GM15510 (cell line): ENCODE results near the gene STAT5B.

ENCODE experiments used
- POLR2A ChIP-seq: IDR thresholded peaks from 3 replicates; pipeline ENCODE4 v1.6.1; 2011; ENCODE audit warnings: borderline replicate concordance; ENCODE audit not compliant: insufficient read length; ENCODE audit errors: extremely low read depth

The STAT5B gene

DNA sequence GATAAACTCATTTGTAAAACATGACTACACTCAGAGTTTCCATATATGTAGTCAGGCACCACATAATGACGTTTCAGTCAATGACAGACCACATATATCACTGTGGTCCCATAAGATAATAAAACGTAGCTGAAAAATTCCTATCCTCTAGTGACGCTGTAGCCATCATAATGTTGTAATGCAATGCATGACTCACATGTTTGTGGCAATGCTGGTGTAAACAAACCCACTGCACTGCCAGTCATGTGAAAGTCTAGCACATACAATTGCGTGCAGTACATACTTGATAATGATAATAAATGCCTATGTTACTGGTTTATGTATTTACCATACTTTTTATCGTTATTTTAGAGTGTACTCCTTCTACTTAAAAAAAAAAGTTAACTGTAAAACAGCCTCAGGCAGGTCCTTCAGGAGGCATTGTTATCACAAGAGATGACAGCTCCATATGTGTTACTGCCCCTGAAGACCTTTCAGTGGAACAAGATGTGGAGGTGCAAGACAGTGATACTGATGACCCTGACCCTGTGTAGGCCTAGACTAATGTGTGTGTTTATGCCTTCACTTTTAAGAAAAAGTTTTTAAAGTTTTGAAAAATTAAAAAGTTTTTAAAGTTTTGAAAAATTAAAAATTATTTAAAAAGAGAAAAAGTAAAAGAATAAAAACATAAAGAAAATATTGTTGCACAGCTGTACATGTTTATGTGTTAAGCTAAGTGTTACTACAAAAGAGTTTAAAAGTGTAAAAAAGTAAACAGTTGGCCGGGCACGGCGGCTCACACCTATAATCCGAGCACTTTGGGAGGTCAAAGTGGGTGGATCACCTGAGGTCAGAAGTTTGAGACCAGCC is 9.0 kb downstream of the STAT5B start:
- TF ChIP-seq POLR2A: no peak

DNA sequence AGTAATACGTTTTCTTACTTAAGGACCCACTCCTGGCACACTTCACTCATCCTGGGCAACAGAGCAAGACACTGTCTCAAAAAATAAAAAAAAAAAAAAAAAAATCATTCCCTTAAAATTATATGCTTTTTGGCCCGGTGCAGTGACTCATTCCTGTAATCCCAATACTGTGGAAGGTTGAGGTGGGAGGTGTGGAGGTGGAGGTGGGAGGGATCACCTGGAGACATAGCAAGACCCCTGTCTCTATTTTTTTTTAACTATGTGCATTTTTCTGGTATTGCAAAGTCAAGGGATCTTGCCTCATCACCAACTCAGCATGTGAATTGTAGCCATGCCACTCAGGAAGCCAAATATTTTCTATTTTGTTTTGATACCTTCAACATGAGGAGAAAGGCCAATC is 9.7 kb downstream of the STAT5B start:
- no peak for TF ChIP-seq POLR2A

DNA sequence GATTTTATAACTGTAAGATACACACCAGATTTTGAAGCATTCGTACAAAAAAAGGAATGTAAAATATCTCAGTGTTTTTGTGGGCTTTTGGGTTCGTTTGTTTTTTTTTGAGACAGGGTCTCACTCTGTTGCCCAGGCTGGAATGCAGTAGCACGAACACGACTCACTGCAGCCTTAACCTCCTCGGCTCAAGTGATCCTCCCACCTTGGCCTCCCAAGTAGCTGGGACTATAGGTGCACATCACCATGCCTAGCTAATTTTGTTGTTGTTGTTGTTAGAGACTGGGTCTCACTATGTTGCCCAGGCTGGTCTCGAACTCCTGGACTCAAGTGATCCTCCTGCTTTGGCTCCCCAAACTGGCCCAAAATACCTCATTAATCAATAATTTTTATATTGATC is 15.9 kb downstream of the STAT5B start:
- no peak for TF ChIP-seq POLR2A

DNA sequence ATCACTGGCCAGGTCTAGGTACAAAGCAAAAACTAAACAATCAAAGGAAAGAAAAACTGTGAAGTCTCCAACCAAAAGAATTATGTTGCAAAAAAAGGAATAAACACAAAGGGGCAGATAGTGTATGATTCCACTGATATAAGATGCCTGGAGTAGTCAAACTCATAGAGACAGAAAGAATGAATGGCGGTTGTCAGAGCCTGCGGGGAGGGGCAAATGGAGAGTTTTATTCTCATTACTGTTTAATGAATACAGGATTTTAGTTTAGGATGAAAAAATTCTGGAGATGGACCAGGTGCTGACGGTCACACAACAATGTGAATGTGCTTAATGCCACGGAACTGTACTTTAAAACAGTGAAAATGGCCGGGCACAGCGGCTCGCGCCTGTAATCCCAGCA is 20.7 kb downstream of the STAT5B start:
- no peak for TF ChIP-seq POLR2A

DNA sequence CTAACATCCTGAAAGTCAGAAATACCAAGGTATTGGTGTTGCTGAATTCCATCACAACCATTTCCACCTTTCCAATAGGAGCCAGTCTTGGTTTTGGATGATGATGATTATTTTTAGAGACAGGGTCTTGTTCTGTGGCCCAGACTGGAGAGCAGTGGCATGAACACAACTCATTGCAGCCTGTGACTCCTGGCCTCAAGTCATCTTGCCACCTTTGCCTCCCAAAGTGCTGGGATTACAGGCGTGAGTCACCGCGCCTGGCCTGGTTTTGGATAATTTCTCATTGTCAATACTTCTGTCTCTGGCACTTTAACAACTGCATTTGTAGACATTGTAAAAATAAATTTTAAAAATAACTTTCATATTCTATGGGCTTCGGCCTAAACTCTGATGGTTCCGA is 22.6 kb downstream of the STAT5B start:
- TF ChIP-seq POLR2A: no peak

DNA sequence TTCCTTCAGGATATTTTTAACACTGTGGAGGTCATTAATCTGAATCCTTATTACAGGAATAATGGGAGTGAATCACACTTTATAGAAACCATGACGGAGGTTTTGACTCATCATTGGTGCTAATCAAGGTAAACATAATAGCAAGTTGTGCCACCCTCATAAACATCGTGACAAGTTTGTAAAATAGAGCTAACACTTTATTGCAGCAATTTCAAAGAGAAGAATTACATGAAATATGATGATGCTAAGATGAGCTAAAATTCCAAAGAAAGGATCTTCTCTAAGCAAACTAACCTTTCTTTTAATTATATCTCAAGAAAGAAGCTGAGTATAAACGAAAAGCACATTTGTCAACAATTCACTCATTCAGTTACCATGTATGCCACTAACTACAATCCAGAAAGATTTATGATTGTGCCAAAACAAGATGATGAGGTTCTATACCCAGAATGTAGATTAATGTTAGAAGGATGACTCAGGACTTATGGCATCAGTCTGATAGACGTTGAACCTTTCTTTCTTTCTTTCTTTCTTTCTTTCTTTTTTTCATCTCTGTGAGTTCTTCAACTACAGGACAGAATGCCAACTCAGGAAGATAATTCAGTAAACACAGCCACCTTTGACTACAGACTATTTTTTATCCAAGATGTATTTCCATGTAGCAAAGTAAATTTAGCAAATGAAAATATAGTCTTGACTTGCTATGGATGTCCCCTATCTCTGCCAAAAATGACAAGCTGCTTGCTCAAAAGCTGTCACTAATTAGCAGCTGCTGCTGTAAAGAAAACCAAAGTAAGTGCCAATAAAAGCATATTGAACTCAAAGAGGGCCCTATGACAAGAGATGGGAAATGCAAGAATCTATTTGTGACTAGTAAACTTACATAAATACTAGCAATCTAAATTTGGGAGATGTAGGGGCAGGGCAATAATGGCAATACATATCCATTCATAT is 23.3 kb downstream of the STAT5B start:
- no peak for TF ChIP-seq POLR2A

DNA sequence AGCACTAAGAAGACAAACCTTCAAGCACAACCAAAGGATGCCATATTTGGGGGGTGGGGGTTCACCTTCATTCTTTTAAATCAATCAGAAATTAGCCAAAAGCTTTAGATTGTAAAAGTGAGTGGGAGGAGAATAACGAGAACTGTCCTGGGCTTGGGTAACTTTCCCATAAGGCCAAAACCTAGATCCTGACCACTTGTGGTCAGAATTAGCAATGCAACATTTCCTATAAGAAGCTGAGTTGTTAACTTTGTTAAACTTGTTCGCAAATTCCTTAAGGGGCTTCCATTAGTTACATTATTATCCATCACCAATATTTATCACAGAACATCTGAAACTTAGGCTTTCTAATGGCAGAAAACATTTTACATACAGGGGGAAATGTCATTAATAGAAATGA is 25.1 kb downstream of the STAT5B start:
- no peak for TF ChIP-seq POLR2A

DNA sequence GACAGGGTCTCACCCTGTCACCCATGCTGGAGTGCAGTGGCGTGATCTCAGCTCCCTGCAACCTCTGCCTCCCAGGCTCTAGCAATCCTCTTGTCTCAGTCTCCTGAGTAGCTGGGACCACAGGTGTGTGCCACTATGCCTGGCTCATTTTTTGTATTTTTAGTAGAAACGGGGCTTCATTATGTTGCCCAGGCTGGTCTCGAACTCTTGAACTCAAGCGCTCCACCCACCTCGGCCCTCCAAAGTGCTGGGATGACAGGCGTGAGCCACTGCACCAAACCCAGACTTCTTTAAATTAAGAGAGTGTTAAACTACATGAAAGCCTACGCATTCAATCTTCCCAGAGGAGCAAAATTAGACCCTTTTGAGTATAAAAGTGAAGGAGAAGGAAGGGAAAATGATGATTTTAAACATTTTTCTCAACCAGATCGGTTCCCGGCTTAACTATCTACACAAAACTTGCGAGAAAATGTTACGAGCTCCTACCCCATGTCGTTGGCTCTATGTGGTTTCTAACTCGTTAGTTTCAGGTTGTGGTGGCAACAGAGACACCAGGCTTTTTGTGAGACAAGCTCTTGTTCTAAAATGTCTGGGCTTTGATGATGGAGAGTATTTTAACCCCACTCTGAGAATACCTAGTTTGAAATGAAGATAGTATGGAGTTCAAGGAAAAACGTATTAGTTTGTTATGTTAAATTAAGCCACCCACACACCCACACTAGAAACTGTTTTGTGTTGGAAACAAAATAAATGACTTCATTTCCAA is 26.3 kb downstream of the STAT5B start:
- no peak for TF ChIP-seq POLR2A

DNA sequence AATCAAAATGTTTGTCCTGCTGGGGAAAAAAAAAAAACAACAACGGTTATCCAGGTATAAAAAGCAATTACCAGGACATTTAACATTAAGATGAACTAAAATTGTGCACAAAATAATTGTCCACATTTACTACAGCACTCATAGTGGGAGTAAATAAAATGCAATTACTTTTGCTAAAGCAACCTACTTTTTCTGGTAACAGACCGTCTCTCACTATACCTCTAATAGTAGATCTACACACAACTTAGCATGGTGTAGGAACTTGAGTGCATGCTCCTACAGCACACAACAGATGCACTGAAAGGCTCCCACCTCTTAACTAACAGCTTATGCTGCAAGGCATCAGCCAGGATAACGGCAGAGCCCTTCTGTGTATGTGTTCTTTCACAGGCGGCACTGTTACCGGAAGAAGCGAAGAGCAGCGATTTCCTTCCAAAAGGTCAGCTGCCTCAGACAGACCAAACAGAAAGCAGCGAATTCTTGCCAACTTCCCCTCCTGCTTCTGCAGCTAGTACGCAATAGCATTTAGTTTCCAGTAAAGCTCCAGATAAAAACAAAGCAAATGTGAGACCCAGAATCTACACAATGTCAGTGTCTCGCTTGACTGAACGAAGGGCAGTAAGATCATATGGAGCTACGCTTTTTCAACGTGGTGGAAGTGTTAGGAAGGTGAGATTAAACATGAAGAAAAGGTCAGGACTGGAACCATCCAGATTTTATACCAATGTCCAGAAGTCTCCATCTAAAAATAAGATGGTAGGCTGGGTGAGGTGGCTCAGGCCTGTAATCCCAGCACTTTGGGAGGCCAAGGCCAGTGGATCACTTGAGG is 27.6 kb downstream of the STAT5B start:
- TF ChIP-seq POLR2A: peak; percentile 53

DNA sequence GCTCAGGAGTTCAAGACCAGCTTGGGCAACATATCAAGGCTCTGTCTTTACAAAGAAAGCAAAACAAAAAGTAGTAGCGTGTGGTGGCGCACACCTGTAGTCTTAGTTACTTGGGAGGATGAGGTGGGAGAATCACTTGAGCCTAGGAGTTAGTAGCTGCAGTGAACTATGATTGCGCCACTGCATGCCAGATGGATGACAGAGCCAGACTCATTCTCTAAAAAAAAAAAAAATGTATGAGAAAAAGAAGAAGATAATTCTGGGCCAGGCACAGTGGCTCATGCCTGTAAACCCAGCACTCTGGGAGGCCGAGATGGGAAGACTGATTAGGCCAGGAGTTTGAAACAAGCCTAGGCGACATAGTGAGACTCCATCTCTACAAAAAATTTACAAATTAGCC is 28.5 kb downstream of the STAT5B start:
- no peak for TF ChIP-seq POLR2A

DNA sequence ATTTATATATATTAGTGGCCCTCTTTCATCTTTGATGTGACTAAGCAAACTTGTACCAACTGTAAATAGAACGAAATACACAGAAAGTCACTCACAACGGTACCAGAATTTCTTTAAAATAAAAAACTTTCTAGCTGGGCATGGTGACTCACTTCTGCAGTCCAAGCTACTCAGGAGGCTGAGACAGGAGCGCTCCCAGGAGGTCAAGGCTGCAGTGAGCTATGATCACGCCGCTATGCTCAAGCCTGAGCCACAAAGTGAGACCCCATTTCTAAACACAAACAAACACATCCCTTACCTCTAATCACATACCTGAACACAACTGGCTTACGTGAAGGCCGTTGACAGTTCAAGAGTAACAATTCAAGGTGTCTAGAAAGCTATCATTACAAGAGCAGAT is 29.7 kb downstream of the STAT5B start:
- TF ChIP-seq POLR2A: no peak

DNA sequence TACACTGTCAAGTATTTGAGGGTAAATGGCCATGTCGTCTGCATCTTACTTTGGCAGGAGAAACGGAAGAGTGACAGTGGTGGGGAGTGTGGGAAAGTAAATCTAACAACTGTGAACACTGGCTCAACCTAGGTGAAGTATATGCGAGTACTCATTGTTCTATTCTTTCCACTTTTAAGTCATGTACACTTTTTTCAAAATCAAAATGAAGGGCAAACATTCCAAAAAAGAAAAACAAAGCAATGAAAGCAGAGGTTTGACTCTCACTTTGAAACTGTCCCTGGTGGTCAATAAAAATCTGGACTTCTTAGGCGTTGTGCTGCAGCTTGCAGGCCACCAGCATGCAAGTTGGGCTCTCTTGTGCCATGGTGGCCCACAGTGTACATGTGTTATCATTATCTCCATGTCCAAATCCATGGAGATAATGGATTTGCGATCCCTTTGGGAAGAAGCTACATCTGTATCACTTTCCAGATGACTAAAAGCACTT is 32.7 kb downstream of the STAT5B start:
- no peak for TF ChIP-seq POLR2A

DNA sequence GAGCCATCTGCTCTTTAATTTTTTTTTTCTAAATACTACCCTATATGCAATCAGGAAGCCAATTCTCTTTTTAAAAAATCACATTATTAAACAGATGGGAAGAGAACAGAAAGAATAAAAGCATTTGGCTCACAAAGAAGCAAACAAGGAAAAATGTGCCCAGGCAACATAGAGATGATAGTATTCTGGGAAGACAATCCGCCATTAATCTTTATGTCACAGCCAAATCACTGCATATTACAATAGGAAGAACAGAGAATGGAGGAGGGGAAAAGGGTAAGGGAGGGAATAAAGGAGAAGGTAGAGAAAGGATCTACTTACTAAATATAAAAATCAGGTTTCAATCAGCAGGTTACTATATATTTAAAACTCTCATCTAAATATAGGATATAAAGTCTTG is 34.3 kb downstream of the STAT5B start:
- TF ChIP-seq POLR2A: no peak

DNA sequence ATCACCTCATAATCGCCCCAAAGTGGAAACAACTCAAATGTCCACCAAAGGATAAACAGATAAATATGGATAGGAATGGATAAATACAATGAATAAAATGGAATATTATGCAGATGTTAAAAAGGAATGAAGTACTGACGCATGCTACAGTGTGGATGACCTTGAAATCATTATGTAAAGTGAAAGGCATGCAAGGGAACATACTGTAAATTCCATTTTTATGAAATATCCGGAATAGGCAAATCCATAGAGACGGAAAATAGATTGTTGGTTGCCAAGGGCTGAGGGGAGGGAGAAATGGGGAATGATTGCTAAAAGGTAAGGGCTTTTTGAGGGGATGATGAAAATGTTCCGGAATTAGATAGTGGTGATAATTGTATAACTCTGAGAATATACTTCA is 36.0 kb downstream of the STAT5B start:
- no peak for TF ChIP-seq POLR2A
